OCI-LY3 (cell line): ENCODE results near the gene PALLD.

Source experiments
- H2AFZ ChIP-seq: fragments of 200-600, 300-600 bp; shearing (Covaris generic); 2 replicates; pipeline ENCODE4 v1.6.0; 2014; ENCODE audit warnings: antibody characterized with exemption, low read depth, low read length
- H3K27ac ChIP-seq: fragments of 200-600, 300-600 bp; sonication (generic); 2 replicates; pipeline ENCODE4 v1.5.1; 2014; ENCODE audit warnings: mild to moderate bottlenecking, low read length, moderate library complexity, mixed read lengths
- H3K27me3 ChIP-seq: fragments of 200-600, 300-600 bp; sonication (generic); 2 replicates; pipeline ENCODE4 v1.6.1; 2014; ENCODE audit warnings: low read depth, low read length, mixed read lengths
- H3K36me3 ChIP-seq: fragments of 200-600, 300-600 bp; sonication (generic); replicated peaks from 2 replicates; pipeline ENCODE3; 2014; ENCODE audit warnings: low read depth, low read length, mixed read lengths
- H3K4me1 ChIP-seq: fragments of 300-600, 200-600 bp; sonication (generic); 2 replicates; pipeline ENCODE4 v1.6.1; 2014; ENCODE audit warnings: low read length, mixed read lengths
- H3K4me2 ChIP-seq: fragments of 200-600, 300-600 bp; sonication (generic); 2 replicates; pipeline ENCODE4 v1.6.1; 2014; ENCODE audit warnings: low read length, mixed read lengths
- H3K4me3 ChIP-seq: fragments of 300-600, 200-600 bp; sonication (generic); 2 replicates; pipeline ENCODE4 v1.5.1; 2014; ENCODE audit warnings: antibody characterized with exemption, mild to moderate bottlenecking, low read length, moderate library complexity
- H3K79me2 ChIP-seq: fragments of 300-600, 200-600 bp; shearing (Covaris generic); 2 replicates; pipeline ENCODE4 v1.6.1; 2014; ENCODE audit warnings: mild to moderate bottlenecking, low read length, mixed read lengths
- H3K9ac ChIP-seq: fragments of 300-600, 200-600 bp; shearing (Covaris generic); 2 replicates; pipeline ENCODE4 v1.6.0; 2014; ENCODE audit warnings: mild to moderate bottlenecking, low read length, moderate library complexity
- H3K9me3 ChIP-seq: fragments of 200-600, 300-600 bp; shearing (Covaris generic); 2 replicates; pipeline ENCODE4 v1.6.1; 2014; ENCODE audit warnings: low read length, mixed read lengths; ENCODE audit not compliant: insufficient read depth
- H4K20me1 ChIP-seq: fragments of 200-600, 300-600 bp; sonication (generic); 2 replicates; pipeline ENCODE4 v1.6.1; 2016; ENCODE audit warnings: low read length, mixed read lengths; ENCODE audit not compliant: insufficient read depth
- CTCF ChIP-seq: fragments of 200-600, 300-600 bp; sonication (generic); IDR thresholded peaks from 2 replicates; pipeline ENCODE4 v1.5.1; 2014; ENCODE audit warnings: antibody characterized with exemption, low read length, low read depth
- EZH2phosphoT487 ChIP-seq: fragments of 200-600 bp; shearing (Covaris generic); IDR thresholded peaks from 2 replicates; pipeline ENCODE4 v1.6.1; 2018; ENCODE audit warnings: antibody characterized with exemption, mixed run types, low read depth

The PALLD gene

GRCh38 chr4:168573870-168574269, 77.0 kb downstream of the PALLD start:
- no peak overlapping the region for H2AFZ ChIP-seq
- no peaks in the 10 kb centered on the region for H4K20me1 ChIP-seq
- no peak for TF ChIP-seq EZH2phosphoT487
- TF ChIP-seq CTCF = no peak
- H3K27ac ChIP-seq = no peak overlapping the region
- H3K36me3 ChIP-seq = no peaks in the 10 kb centered on the region
- H3K4me1 ChIP-seq = no peaks in the 10 kb centered on the region
- H3K4me3 ChIP-seq = no peak overlapping the region
- no peaks in the 10 kb centered on the region for H3K9me3 ChIP-seq
- H3K4me2 ChIP-seq = no peak overlapping the region
- 0 out of 2 replicates have a peak, but pooled peaks cover 4% of the 10 kb centered on the region for H3K27me3 ChIP-seq
- no peak overlapping the region for H3K9ac ChIP-seq
- H3K79me2 ChIP-seq = no peaks in the 10 kb centered on the region

- no peak for TF ChIP-seq CTCF
- TF ChIP-seq EZH2phosphoT487 = no peak
- no peak overlapping the region for H3K27ac ChIP-seq
Observed at GRCh38 chr4:168574581-168575295, 77.9 kb downstream of the PALLD start.

GRCh38 chr4:168575473-168575872, 78.6 kb downstream of the PALLD start:
- no peaks in the 10 kb centered on the region for H3K9me3 ChIP-seq
- H4K20me1 ChIP-seq = no peaks in the 10 kb centered on the region
- H3K4me3 ChIP-seq = no peak overlapping the region
- no peak overlapping the region for H3K27ac ChIP-seq
- H3K36me3 ChIP-seq = no peaks in the 10 kb centered on the region
- H3K4me1 ChIP-seq = no peaks in the 10 kb centered on the region
- no peak overlapping the region for H2AFZ ChIP-seq
- H3K79me2 ChIP-seq = no peaks in the 10 kb centered on the region
- TF ChIP-seq CTCF = no peak
- TF ChIP-seq EZH2phosphoT487 = no peak
- H3K27me3 ChIP-seq = no peaks in the 10 kb centered on the region
- no peak overlapping the region for H3K9ac ChIP-seq
- H3K4me2 ChIP-seq = no peak overlapping the region

More at GRCh38 chr4:168574581-168575295, 77.9 kb downstream of the PALLD start:
- Histone ChIP-seq H3K36me3 (no peaks in the 10 kb centered on the region), H3K4me2 (no peak overlapping the region), H3K9ac (no peak overlapping the region), H4K20me1 (no peaks in the 10 kb centered on the region), H3K4me3 (no peak overlapping the region), H3K9me3 (no peaks in the 10 kb centered on the region), H2AFZ (no peak overlapping the region), H3K4me1 (no peaks in the 10 kb centered on the region), H3K27me3 (no peaks in the 10 kb centered on the region), H3K79me2 (no peaks in the 10 kb centered on the region)

GRCh38 chr4:168577624-168578023, 80.8 kb downstream of the PALLD start:
- no peak overlapping the region for H2AFZ ChIP-seq
- H3K4me2 ChIP-seq = no peak overlapping the region
- no peaks in the 10 kb centered on the region for H3K4me1 ChIP-seq
- H3K4me3 ChIP-seq = no peak overlapping the region
- no peaks in the 10 kb centered on the region for H3K79me2 ChIP-seq
- H3K27me3 ChIP-seq = no peaks in the 10 kb centered on the region
- H3K27ac ChIP-seq = no peak overlapping the region
- H3K36me3 ChIP-seq = no peaks in the 10 kb centered on the region
- no peak for TF ChIP-seq CTCF
- TF ChIP-seq EZH2phosphoT487 = no peak
- H4K20me1 ChIP-seq = no peaks in the 10 kb centered on the region
- H3K9ac ChIP-seq = no peak overlapping the region
- H3K9me3 ChIP-seq = no peaks in the 10 kb centered on the region
